Neural crest cell (in vitro differentiated cells): ENCODE measurements around the gene SCUBE2. TPM values are rescaled to one million over a fixed set of nuclear protein-coding genes. Genes with fewer than 3 reads are reported as not detected.
"Not testable (repeated sequence)": the region's sequence is repeated elsewhere in the genome, so short reads cannot be mapped to it uniquely, and the experiment has no call there.

ENCODE experiments used
- DNase-seq: peaks from one replicate; pipeline ENCODE4 v3.0.0; 2021; ENCODE audit warnings: low read depth, mixed read lengths, low spot score
- H3K27ac Mint-ChIP-seq: one replicate; pipeline ENCODE4 v1.8.0; 2021; ENCODE audit warnings: mild to moderate bottlenecking, mixed read lengths; ENCODE audit not compliant: unreplicated experiment
- H3K27me3 Mint-ChIP-seq: 2 replicates; pipeline ENCODE4 v1.8.0; 2021; ENCODE audit warnings: low read depth, mild to moderate bottlenecking, mixed read lengths
- H3K36me3 Mint-ChIP-seq: 2 replicates; pipeline ENCODE4 v1.8.0; 2021; ENCODE audit warnings: low read depth, mild to moderate bottlenecking, mixed read lengths
- H3K4me1 Mint-ChIP-seq: 2 replicates; pipeline ENCODE4 v1.8.0; 2021; ENCODE audit warnings: mixed read lengths
- H3K4me3 Mint-ChIP-seq: one replicate; pipeline ENCODE4 v1.8.0; 2021; ENCODE audit warnings: mild to moderate bottlenecking, mixed read lengths
- H3K9me3 Mint-ChIP-seq: 2 replicates; pipeline ENCODE4 v1.8.0; 2021; ENCODE audit warnings: mixed read lengths
- CTCF ChIP-seq: fragments of 200-600 bp; sonication (generic); conservative IDR thresholded peaks from 2 replicates; pipeline ENCODE4 v1.5.0; 2021; ENCODE audit warnings: antibody characterized with exemption, mild to moderate bottlenecking
- microRNA-seq: library from miRNA; unstranded; fragments of <30 nt; microRNA quantifications from one replicate; pipeline ENCODE4, GENCODE V29; 2020
- total RNA-seq: library from RNA; stranded (reverse); gene quantifications from 2 replicates; pipeline ENCODE4 v1.2.1, GENCODE V29; 2021

The SCUBE2 gene
- total RNA-seq, 1 donor from 2014 or later = 11.0 TPM

- no peak for TF ChIP-seq CTCF
- H3K4me3 Mint-ChIP-seq = no peak overlapping the region
- H3K27me3 Mint-ChIP-seq = no peaks in the 10 kb centered on the region
- no peak for DNase-seq
- H3K9me3 Mint-ChIP-seq = no peaks in the 10 kb centered on the region
- H3K4me1 Mint-ChIP-seq = no peaks in the 10 kb centered on the region
- H3K27ac Mint-ChIP-seq = no peak overlapping the region
- H3K36me3 Mint-ChIP-seq = no peaks in the 10 kb centered on the region
Observed at GRCh38 chr11:8983552-8983951, 107.8 kb downstream of the SCUBE2 start.

GRCh38 chr11:8980485-8980884, 110.9 kb downstream of the SCUBE2 start:
- no peak for DNase-seq
- no peak for TF ChIP-seq CTCF
- no peak overlapping the region for H3K27ac Mint-ChIP-seq
- peaks cover 3% of the 10 kb centered on the region for H3K36me3 Mint-ChIP-seq
- H3K4me3 Mint-ChIP-seq = no peak overlapping the region
- no peaks in the 10 kb centered on the region for H3K4me1 Mint-ChIP-seq
- H3K9me3 Mint-ChIP-seq = no peaks in the 10 kb centered on the region
- H3K27me3 Mint-ChIP-seq = no peaks in the 10 kb centered on the region

GRCh38 chr11:8979365-8979764, 112.0 kb downstream of the SCUBE2 start:
- H3K36me3 Mint-ChIP-seq, DNase-seq, H3K27ac Mint-ChIP-seq, H3K4me3 Mint-ChIP-seq, H3K4me1 Mint-ChIP-seq, H3K27me3 Mint-ChIP-seq, H3K9me3 Mint-ChIP-seq: not testable (repeated sequence)

GRCh38 chr11:8973121-8973520, 118.3 kb downstream of the SCUBE2 start:
- H3K36me3 Mint-ChIP-seq = peaks cover 3% of the 10 kb centered on the region
- DNase-seq = no peak
- no peak overlapping the region for H3K4me3 Mint-ChIP-seq
- H3K9me3 Mint-ChIP-seq = no peaks in the 10 kb centered on the region
- H3K27me3 Mint-ChIP-seq = no peaks in the 10 kb centered on the region
- TF ChIP-seq CTCF = no peak
- no peak overlapping the region for H3K27ac Mint-ChIP-seq
- no peaks in the 10 kb centered on the region for H3K4me1 Mint-ChIP-seq

- Mint-ChIP-seq H3K9me3 (no peaks in the 10 kb centered on the region), H3K36me3 (peaks cover 3% of the 10 kb centered on the region), H3K27me3 (no peaks in the 10 kb centered on the region), H3K27ac (no peak overlapping the region), H3K4me1 (no peaks in the 10 kb centered on the region), H3K4me3 (no peak overlapping the region)
- no peak for TF ChIP-seq CTCF
- no peak for DNase-seq
Observed at GRCh38 chr11:8971924-8972316, 119.5 kb downstream of the SCUBE2 start.

- Mint-ChIP-seq H3K27ac (no peak overlapping the region), H3K9me3 (no peaks in the 10 kb centered on the region), H3K4me3 (no peak overlapping the region), H3K4me1 (no peaks in the 10 kb centered on the region), H3K27me3 (no peaks in the 10 kb centered on the region), H3K36me3 (peaks cover 2% of the 10 kb centered on the region)
- no peak for DNase-seq
- no peak for TF ChIP-seq CTCF
Observed at GRCh38 chr11:8971196-8971923, 120.0 kb downstream of the SCUBE2 start.

Small RNAs within 50 kb of the gene (microRNA-seq; reads per million reads assigned to microRNA genes)
- not detected for gene MIR5691

Other genes with a start within 250 kb of the SCUBE2 start
- 29.7 and 31.5 TPM in 2 replicates for gene AKIP1, start 180.4 kb downstream of the SCUBE2 start, total RNA-seq
- not detected in 2 replicates for gene C11orf16, start 158.7 kb downstream of the SCUBE2 start, total RNA-seq
- not detected in 2 replicates for gene ASCL3, start 148.6 kb downstream of the SCUBE2 start, total RNA-seq
- gene TMEM9B, start 127.2 kb downstream of the SCUBE2 start, total RNA-seq = 14.3 and 15.7 TPM in 2 replicates
- gene NRIP3, start 87.6 kb downstream of the SCUBE2 start, total RNA-seq = 1.7 and 2.1 TPM in 2 replicates
- 113 and 116 TPM in 2 replicates for gene DENND5A, start 173.8 kb upstream of the SCUBE2 start, total RNA-seq
- 33.4 and 36.9 TPM in 2 replicates for gene TMEM41B, start 223.0 kb upstream of the SCUBE2 start, total RNA-seq